ENCODE data around the gene TOB1.

TOB1 gene, protein sequence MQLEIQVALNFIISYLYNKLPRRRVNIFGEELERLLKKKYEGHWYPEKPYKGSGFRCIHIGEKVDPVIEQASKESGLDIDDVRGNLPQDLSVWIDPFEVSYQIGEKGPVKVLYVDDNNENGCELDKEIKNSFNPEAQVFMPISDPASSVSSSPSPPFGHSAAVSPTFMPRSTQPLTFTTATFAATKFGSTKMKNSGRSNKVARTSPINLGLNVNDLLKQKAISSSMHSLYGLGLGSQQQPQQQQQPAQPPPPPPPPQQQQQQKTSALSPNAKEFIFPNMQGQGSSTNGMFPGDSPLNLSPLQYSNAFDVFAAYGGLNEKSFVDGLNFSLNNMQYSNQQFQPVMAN

DNA sequence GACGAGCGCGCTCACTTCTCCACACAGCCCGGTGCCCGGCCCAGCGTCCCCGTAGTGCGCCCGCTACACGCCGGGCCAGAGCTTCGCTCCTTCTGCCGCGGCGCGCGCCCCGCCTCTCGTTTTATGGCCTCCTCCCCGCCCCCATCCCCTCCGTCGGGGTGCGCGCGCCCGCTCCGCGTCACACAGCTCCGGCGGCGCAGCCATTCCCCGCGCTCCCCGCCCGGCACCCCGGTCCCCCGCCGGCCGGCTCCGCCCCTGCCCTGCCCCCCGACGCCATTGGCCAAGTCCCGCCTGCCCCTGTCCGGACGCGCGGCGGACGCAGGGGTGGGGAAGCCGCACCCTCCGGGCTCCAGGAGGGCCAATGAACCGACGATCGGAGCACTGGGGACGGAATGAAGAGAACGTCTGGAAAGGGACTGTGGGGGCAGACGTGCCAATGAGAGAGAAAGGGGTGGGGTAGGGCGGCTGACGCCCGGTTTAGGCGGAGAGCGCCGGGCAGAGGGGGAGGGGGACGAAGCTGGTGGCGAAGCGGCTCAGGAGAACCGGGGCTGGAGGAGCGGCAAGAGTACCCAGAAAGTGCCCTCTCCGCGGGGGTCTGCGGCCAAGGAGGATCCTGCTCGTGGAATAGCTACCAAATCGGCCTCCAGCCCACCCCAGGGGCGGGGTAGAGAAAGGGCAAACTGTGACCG, at the start of gene TOB1:
TOB1 (minus strand) TSS at position 94 of the 689 bp plus-strand sequence. CDS start 2,337 bp downstream, outside the sequence.
- DNase-seq, result peak; percentile 98

DNA sequence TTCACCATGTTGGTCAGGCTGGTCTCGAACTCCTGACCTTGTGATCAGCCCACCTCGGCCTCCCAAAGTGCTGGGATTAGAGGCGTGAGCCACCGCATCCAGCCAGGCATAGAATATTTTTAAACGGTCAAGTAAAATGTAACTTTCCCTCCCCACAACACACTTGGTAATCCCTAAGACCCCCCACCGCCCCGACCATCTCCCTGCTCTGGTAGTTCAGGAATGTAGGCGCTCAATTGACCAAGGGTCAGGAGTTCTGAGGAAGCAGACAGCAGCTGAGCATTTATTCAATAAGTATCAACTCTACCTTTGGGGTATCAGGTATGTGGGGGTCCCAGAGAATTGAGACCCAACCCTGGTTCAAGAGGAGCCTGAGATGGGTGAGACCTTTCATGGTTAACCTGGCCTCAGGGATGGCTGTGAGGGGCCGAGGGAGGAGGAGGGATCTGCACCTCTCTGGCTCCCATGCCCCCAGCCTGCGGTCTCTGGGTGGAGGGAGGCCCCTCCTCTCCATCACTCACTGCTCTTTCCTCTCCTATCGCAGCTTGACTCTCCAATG, 48.4 kb upstream of the TOB1 start:
- no peak for DNase-seq

DNA sequence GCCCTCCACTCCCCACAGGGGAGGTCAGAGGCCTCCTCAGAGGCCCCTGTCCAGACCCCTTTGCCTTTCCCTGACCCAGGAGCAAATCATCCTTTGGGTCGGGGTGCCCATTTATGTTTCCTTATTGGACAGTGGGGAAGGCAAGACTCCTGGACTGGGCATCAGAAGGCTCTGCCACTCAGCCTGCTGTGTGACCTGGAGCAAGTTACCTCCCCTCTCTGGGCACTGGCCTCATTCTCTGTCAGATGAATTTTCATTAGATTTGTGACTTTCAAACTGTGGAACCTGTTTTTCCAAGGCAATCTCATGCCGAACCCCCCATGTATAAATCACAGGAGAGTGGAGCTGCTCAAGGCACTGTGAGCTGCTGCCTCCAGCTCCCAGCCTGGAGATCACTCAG, 47.0 kb upstream of the TOB1 start:
- no peak for DNase-seq

DNA sequence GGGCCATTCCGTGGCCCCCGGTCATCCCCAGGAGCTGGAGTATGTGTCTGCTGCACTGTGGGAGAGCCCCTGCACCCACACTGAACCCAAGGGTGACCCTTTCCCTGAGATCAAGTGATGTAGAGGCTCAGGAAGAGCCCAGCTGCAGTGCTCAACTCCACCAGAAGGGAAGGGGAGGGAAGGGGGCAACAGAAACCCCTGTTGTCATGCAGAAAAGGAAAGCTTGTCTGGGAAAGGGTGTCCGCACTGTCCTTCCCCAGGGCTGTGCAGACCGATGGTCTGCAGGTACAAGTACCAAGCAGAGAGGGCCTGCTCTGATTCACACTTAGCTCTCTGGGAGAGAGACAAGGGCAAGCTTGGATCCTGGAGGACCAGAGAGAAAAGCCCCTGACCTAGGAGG, 45.7 kb upstream of the TOB1 start:
- DNase-seq, result no peak

DNA sequence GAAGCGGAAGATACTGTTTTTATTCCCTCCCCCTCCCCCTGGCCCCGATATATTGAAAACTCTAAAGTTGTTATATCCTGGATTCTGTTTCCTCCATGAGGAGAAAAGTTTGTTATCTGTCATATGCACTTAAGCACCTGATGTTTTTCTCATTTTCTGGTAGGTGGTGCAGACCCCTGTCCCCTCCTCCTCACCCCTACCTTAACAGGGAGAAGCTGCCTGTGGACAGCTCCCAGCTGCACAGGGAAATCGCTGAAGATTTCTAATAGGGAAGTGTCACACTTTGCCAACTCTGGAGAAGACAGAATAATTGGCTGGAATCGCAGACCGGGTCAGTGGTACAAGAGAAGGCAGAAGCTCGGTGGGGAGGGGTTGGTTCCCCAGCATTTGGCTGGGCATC, 45.3 kb upstream of the TOB1 start:
- DNase-seq, result no peak

DNA sequence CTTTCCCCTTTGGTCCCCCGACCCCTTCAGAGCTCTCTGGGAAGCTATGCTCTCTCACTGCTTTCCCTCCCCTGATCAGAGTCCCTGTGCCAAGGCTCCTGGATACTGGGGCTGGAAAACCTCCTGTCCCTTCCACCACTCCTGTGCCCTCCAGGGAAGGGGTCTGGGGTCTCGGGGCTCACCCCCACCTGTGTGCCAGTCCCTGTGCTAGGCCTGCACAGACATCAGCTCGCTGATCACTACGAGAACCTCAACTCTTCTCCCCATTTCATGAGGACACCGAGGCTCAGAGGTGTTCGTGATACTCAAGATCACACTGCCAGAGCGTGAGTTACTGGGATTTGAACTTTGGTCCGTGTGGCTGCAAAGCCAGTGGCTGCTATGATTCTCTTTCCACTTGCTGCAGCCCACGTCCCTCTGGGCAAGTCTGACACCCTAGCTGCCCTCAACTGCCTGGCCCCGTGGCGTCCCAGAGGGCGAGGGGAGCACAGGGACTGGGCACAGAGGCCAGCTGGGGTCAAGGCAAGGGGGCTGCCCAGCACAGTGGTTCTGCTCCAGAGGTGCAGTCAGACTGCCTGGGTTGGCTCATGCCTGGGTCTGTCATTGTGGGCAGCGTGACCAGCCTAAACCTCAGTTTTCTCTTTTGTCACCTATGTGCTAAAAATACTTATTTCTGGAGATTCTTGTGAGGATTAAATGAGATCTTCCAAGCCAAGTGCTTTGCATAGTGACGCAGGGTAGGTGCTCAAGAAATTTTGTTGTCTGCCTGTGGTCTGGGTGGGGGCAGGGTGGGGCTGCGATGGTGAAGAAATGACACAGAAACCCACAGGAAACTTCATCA, 43.8 kb upstream of the TOB1 start:
- no peak for DNase-seq

DNA sequence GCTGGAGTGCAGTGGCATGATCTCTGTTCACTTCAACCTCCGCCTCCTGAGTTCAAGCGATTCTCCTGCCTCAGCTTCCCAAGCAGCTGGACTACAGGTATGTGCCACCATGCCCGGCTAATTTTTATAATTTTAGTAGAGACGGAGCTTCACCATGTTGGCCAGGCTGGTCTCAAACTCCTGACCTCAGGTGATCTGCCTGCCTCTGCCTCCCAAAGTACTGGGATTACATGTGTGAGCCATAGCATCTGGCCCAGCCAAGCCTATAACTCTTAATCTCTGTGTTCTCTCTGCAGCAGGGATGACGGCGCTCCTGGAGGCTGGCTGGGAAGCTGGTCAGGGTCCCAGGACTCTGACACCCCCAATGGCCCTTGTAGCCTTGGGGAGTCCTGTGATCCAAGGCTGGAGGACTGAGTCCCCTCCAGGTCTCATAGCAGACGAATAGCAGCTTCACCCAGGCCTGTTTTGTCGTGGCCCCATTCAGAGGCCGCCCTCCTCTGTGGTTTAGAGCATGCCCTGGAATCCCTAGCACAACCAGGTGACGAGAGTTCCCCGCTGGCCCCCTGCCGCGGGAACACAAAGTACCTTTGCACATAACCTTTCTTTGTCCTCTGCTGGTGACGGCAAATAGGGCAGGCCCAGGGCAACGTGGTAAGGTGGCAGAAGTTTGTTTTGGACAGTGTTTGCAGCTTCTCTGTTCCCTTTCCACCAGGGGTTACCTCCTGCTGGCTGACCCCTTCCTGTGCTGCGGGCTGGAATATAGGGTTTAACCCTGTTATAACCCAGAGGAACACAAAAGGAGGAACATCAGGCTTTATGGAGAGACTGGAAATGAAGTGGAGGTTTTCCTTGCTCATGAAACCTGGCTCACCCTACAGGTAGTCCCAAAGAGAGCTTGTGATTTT, 43.0 kb upstream of the TOB1 start:
- DNase-seq, result no peak

DNA sequence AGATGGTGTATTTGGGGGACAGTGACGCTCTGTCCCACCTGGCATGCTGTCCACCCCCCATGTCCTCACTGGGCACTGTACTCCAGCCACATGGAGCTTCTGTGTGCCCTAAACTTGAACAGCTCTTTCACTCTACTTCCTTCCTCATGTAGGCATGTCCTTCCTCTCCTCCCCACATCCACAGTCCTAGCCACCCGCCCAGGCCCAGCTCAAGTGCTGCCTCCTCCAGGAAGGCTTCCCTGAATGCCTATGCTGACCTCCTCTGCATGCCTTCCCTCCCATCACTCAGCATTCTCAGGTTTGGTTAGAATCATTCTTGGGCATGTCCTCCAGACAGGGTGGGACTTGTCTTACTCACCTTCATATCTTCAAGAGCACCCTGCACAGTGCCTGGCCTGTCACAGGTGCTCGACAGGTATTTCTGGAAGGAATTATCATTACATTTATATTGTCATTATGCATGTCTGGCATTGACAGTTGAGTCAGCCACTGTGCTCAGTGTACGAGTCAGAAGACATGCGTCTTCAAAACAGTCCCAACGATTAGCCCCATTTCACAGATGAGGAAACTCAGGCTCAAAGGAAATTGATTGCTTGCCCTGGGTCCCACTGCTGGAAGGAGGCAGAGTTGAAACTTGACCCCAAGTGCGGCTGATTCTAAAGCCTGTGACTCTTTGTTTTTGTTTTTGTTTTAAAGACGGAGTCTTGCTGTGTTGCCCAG, 42.1 kb upstream of the TOB1 start:
- no peak for DNase-seq

DNA sequence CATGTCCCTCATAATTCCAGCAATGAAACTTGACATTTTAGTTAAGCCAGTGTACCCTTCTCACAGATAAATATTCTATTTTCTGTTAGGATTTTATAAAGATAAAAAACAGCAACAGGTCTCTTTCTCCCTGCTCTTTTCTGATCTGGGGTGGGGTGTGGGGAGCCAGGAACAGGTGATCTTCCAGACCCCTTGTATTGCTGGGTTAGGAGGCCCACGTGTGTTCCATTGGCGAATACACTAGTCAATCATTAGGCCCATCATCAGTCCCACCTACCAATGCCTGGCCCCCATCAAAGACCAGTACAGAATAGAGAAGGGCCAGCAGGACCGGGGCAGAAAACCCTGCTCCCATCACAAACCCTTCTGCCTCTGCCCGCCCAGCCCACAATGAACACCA, 40.3 kb upstream of the TOB1 start:
- DNase-seq, result no peak

DNA sequence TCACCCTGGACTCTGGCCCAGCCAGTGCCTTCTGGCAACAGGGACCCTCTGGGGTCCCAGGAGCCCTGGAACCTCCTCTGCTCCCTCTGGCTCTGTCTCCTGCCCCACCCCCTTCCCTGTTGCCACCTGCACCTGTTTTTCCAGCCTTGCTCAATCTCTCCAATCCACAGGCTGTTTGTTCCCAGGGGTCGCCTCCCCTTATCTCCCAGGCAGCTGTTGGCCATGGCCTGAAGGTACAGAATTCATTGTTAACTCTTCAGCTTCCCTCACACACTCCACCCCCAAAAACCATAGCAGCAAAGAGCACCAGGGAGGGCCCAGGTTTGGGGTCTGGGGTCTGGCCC, 39.3 kb upstream of the TOB1 start:
- peak; percentile 70 to 78 for DNase-seq

DNA sequence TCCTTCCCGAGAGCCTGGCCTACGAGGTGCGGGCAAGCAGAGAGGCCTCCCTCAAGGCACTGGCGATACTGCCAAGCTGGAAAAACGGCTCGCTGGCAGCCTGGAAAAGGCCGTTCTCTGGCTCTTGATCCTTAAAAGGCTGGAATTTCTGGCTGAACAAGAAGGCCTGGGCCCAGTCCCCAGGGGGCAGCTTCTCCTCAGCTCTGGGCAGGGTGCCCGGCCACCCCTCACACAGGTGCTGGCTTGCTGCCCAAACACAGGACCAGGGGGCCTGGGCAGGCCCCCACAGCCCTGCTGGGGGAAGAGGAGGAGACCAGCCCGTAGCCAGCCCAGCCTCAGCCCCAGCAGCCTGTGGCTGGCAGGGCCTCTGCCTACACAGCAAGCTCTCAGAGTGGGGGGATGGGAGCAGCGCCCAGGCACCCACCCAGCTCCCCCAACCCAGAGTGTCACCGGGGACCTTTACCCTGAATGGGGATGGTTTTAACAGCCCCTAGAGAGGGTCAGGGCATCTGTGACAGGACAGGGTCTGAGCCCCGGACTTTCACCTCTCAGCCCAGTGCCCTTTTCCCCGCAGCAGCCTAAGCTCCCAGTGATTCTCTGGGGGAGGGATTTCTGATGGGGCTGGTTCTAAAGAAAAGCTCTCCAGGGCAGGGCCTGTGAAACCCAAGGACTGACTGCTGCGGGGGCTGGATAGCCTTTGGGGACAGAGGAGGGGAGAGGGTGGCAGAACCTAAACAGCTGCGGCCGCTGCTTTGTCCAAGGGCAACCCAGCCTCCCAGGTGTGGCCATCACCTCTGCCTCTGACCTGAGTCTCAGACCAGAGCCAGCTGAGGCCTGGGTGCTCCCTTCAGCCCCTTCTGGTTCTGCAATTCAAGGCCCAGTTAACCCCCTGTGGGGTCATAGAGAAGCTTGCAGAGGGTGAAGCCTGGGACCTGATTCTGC, 38.6 kb upstream of the TOB1 start:
- DNase-seq, result peak; percentile 48 to 81

DNA sequence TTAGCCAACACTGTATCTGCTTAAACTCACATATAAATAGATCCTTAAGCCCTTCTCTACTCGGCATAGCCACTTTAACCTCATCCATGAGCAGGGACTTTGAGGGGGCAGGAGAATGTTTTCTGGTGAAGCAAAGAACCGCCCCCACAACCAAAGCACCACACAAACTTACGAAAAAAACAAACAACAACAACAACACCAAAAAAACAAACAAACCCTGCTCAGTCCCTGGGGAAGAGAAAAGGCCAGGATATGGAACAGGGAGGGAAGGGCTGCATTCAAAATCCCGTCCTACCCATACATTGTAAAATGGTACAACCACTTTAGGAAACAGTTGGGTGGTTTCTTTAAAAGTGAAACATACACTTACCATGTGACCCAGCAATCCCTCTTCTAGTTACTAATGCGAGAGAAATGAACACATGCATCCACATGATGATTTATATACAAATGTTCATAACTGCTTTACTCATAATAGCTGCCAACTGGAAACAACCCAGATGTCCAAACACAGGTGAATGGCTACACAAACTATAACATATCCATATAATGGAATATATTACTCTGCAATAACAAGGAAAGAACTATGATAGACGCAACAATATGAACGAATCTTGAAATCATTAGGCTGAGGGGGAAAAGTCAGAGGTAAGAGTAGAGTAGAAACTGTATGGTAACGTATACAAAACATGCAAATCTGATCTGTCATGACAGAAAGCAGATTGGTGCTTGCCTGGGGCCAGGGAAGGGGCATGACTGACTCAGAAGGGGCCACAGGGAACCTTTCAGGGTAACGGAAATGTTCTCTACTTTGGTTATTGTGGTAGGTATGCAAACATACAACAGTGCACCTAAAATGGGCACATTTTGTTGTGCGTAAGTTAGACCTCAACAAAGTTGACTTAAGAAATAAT, 37.7 kb upstream of the TOB1 start:
- DNase-seq, result no peak

DNA sequence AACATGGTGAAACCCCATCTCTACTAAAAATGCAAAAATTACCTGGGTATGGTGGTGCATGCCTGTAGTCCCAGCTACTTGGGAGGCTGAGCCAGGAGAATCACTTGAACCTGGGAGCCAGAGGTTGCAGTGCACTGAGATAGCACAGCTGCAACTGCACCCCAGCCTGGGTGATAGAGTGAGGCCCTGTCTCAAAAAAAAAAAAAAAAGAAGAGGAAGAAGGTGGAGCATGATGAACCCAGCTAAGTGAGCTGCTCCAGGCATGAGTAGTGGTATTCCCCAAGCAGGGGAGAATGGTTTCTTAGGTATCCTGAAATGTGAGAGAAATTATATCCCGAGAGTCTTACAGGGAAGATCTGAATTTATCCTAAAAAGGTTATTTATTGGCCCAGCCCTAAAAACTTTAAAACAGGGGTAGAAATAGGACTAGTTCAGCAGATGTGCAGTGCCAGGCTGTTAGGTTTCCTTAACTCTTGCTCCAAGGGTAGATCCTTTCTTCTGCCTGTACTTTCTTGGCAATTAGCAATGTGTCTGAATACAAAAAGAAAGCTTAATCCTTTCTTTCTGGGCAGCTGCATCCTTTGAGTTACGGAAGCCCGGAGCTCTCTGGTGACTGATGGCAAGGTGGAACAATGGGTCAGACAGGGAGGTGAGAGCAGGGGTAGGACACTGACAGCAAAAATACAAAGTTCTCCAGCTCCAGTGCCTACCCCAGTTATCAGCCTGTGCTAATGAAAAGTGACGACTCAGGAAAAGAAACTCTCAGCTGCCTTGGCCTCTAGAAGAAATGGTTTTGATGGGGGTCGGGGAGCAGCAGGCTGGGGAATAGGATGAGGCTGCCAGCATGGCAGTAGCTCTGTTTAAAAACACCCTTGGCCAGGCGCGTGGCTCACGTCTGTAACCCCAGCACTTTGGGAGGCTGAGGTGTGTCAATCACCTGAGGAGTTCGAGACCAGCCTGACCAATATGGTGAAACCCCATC, 36.5 kb upstream of the TOB1 start:
- no peak for DNase-seq

DNA sequence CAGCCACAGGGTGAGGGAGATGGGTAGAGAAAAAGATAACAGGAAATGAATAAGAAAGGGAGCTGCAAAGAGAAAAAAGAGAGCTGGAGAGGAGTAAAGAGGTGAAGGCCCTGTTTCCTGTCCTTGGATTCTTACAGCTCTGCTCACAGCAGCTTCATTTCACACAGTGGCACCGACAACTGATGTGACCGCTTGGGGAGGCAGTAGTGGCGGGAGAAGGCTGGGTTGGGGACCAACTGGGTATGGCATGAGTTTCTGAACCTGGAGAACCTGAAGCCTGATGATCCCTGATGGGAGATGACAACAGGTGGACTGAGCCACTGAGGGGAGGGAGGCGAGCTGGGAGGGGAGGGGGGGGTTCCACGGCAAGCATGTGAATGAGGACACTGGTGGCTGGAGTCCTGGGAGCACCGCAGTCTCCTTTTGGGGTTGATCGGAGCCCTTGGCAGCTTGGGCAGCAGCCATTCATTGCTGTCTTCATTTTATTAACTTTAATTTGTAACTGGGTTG, 34.3 kb upstream of the TOB1 start:
- no peak for DNase-seq

DNA sequence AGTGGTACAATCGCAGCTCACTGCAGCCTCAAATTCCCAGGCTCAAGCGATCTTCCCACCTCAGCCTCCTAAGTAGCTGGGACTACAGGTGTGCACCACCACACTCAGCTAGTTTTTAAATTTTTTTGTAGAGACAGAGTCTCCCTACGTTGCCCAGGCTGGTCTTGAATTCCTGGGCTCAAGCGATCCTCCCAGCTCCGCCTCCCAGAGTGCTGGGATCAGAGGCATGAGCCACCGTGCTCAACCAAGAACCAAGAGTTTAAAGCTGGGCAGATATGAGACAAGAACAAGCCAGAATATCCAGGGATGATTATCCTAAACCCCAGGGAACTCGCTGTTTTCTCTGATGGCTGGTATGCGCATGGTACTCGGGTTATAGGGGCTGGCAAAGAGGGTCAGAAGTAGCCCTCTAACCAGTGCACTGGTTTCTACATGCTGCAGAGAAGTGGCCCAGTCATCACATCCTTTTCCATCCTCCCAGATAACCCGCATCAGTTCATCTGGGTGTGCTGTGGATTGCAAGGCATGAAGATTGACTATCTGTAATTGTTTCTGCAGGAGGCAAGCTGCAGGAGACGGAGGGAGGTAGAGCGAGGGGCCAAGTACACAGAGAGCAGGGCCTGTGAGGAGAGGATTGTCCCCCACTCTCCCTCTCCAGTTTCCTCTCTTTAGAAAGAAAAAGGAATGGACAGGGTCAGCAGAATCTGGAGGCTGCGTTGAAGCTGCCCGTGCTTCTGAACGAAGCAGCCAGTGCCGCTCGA, 33.6 kb upstream of the TOB1 start:
- DNase-seq, result no peak

DNA sequence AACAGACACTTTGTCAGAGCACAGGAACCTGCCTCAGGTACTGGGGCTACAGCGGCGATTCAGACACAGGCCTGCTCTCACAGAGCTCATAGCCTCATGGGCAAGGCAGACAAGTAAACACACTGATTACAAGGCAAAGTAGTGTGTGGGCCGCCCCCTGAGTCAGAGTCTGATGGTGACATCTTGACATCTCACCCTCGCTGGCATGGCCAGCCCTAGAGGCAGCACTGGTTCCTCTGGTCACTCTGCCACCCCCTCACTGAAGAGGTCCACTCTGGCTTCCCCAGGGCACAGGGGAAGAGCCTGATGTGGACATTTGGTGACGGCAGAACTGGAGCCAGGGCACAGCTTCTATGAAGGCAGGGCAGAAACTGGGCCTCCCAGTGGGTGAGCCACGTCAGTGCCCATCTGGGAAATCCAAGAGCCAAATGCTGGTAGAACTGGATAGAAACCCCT, 32.9 kb upstream of the TOB1 start:
- DNase-seq, result no peak
